H1 (cell line): ENCODE results near the gene STRN. TPM values are rescaled to one million over a fixed set of nuclear protein-coding genes. Genes with fewer than 3 reads are reported as not detected.

ENCODE experiments used
- KDM1A ChIP-seq: fragments of 200-600, 300-600 bp; sonication (generic); IDR thresholded peaks from 2 replicates; pipeline ENCODE4 v1.7.1; 2016; ENCODE audit warnings: mild to moderate bottlenecking, low read length, borderline replicate concordance
- KDM4A ChIP-seq: IDR thresholded peaks from one replicate; pipeline ENCODE4 v1.7.1; 2012; ENCODE audit warnings: low read depth, mild to moderate bottlenecking, moderate library complexity, low read length, inconsistent platforms; ENCODE audit not compliant: severe bottlenecking
- POLR2A ChIP-seq, 2 experiments: IDR thresholded peaks; 1 replicate in 1 of 2; 2 replicates in 1 of 2; pipeline ENCODE4 v1.6.1; 2011; ENCODE audit warnings: low read depth in 2 of 2, low read length in 2 of 2, mild to moderate bottlenecking in 2 of 2; ENCODE audit errors: control extremely low read depth in 1 of 2
- SAP30 ChIP-seq: fragments of 300-600 bp; sonication (generic); IDR thresholded peaks from 2 replicates; pipeline ENCODE4 v1.7.1; 2012; ENCODE audit warnings: low read length, moderate library complexity, mild to moderate bottlenecking, inconsistent platforms; ENCODE audit not compliant: insufficient read depth, insufficient replicate concordance
- SIRT6 ChIP-seq: IDR thresholded peaks from one replicate; pipeline ENCODE4 v1.7.1; 2012; ENCODE audit warnings: low read length, inconsistent platforms
- polyA plus RNA-seq, 7 experiments: library from polyadenylated mRNA; depleted of rRNA in 3 of 7; stranded (reverse) in 5 of 7; unstranded in 2 of 7; fragments of >200 nt in 5 of 7; fragments of 200-250 nt in 2 of 7; gene quantifications; 1 replicate in 5 of 7; 2 replicates in 1 of 7; 4 replicates in 1 of 7; pipeline versions ENCODE4 v1.2.1 to v1.2.3, GENCODE V29; 2011 to 2013; ENCODE audit warnings: missing spikeins in 2 of 7, mixed read lengths in 2 of 7
- total RNA-seq: library from RNA; stranded (reverse); fragmentation: NEBNext Ultra II Directional; extraction: Animal tissue kit (Norgen Biotek cat#: 25700); gene quantifications from 2 replicates; pipeline ENCODE4 v1.2.1, GENCODE V29; 2021

The STRN gene
- total and polyA plus RNA-seq, 2 of the 8 experiments (the other 6 are each of a cell fraction or from before 2014, with no cell fraction given), result 8.3 to 47.0 TPM

- no peak for TF ChIP-seq KDM1A
- TF ChIP-seq SIRT6, result no peak
- TF ChIP-seq KDM4A, result no peak
- TF ChIP-seq POLR2A (IDR thresholded peaks at IDR 0.05; ENCODE audit: control extremely low read depth in 1 of 2, low read depth in 2 of 2, low read length in 2 of 2), result no peak
- no peak for TF ChIP-seq SAP30
These were observed 107.0 kb downstream of the STRN start (continued) for GRCh38 chr2:36859366-36859792.
